ENCODE results near the gene SERPINA5.
"Not testable (repeated sequence)": the region's sequence is repeated elsewhere in the genome, so short reads cannot be mapped to it uniquely, and the experiment has no call there.

The SERPINA5 gene

DNA sequence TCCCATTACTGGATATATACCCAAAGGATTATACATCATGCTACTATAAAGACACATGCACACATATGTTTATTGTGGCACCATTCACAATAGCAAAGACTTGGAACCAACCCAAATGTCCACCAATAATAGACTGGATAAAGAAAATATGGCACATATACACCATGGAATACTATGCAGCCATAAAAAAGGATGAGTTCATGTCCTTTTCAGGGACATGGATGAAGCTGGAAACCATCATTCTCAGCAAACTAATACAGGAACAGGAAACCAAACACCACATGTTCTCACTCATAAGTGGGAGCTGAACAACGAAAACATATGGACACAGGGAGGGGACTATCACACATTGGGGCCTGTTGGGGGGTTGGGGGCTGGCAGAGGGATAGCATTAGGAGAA is 27.7 kb downstream of the SERPINA5 start:
- not testable (repeated sequence) for DNase-seq

DNA sequence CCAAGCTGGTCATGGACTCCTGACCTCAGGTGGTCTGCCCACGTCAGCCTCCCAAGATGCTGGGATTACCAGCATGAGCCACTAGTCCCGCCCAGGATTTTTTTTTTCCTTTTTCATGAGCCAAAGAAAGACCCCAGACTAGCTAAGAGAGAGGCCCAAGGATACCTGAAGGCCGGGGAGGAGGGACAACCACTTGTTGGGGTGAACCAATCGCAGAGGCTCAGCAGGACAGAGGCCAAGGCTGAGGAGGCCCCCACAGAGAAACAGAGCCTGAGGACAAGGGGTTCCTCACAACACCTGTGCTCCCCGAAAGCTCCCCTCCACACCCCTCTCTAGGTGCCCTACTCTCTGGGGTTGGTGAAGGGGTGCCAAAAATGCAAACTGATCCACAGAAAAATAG is 30.0 kb downstream of the SERPINA5 start:
- DNase-seq = no peak

DNA sequence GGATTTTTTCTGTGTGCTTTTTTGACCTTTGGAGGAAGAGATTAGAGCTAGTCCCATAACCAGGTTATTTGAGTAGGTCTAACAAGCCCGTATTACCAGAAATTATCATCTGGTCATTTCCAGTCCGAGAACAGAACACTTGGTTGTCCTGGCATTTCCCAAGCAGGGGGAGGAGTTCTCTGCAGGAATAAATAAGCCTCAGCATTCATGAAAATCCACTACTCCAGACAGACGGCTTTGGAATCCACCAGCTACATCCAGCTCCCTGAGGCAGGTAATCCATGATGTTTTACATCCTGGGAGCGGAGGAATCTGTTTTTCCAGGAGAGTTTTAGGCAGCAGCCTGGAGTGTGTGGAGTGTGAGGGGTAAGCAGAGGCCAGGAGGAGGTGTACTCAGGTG is 30.9 kb downstream of the SERPINA5 start, which contains the start of gene SERPINA3:
Gene SERPINA3 (plus strand): TSS at position 218 of the 400 bp plus-strand sequence. CDS start 2,051 bp downstream, outside the sequence.
- DNase-seq = no peak

DNA sequence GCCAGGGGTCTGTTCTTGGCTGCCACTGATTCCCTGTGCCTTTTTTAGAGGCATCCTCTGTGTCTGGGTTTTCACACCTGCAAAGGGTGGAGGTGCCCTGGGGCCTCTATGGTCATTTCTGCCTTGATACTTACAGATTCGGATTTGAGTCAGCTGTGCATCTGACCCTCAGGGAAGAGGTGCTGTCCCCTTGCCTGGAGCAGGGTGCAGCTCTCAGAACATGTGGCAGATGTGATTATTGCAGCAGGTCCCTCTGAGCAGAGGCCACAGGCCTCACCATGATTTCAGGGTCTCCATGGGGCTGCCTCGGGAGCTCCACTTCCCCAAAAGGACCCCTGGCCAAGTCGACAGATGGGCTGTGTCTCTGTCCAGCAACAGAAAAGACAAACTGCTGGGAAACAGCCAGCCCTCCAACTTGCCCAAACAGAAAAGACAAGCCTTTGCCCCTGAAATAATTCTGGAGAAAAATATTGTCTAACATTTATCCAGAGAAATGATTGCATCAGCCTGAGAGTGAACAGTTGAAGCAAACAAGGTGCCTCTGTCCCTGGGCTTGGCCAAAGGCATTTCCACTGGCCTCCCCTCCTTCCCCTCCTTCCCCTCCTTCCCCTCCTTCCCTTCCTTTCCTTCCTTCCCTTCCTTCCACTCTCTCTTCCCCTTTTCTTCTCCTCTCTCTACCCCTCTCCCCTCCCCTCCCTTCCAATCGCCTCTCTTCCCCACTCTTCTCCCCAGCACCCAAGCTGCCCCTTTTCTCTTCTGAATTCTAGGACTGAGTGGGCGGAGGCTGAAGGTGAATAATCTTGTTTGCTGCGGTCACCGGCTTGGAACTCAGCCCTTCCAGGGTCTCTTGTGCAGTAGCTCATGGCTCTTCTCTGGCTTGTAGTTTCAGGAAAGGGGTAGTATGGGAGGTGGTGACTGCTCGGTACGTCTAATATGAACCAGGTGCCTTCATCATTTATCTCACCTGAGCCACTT is 31.6 kb downstream of the SERPINA5 start:
- no peak for DNase-seq

DNA sequence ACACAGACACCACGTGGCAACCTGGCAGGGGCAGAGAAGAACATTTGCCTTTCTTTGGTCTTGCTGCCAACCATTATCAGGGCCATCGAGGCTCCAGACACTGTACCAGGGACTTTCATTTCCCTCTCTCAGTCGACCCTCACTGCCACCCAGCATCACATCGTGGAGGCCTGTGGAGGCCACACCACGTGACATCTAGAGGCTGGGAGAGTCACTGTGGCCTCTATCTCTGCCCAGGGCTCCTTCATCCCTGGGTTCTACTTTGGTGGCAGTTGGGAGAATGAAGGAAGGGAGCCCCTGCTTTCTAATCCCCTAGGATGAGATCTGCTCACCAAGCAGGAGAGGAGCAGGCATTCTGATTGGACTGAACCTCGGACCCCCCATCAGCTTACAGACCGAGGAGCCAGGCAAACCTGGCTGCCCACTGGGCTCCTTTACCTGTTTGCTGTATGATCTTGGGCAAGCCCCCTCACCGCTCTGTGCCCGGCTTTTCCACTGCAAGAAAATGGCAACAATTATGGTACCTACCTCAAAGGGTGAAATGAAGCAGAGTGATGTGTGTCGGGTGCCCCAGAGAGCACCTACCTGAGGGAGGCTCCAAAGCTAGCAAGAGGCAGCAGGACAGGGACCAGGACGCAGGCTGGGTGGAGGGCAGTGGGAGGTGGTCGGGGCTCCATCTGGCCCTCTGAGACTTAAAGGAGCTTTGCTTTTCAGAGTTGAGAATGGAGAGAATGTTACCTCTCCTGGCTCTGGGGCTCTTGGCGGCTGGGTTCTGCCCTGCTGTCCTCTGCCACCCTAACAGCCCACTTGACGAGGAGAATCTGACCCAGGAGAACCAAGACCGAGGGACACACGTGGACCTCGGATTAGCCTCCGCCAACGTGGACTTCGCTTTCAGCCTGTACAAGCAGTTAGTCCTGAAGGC is 32.8 kb downstream of the SERPINA5 start:
- DNase-seq = no peak

DNA sequence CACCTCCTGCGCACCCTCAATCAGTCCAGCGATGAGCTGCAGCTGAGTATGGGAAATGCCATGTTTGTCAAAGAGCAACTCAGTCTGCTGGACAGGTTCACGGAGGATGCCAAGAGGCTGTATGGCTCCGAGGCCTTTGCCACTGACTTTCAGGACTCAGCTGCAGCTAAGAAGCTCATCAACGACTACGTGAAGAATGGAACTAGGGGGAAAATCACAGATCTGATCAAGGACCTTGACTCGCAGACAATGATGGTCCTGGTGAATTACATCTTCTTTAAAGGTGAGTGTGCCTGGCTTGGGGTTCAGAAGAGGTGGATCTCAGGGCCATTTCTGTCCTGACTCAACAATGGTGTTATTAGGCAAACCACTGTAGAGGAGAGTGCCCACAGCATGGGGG is 33.6 kb downstream of the SERPINA5 start:
- no peak for DNase-seq

DNA sequence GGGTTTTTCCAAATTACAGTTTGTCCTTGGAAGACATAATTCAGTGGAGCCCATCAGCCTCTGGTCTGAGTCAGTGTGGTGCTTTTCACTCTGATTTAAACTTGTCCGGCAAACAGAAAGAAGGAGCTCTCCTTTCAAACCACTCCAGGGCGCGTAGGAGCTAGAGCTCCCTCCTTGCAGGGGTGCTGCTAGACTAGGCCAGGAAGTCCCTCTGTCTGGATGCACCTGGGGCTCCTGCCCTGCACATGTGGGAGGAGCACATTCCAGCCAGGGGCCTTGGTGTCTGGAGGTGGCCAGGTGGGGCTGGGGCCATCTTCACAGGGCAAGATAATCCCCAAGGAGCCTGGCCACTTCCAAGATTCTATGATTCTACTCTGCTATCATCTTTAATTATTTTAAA is 34.0 kb downstream of the SERPINA5 start:
- no peak for DNase-seq

DNA sequence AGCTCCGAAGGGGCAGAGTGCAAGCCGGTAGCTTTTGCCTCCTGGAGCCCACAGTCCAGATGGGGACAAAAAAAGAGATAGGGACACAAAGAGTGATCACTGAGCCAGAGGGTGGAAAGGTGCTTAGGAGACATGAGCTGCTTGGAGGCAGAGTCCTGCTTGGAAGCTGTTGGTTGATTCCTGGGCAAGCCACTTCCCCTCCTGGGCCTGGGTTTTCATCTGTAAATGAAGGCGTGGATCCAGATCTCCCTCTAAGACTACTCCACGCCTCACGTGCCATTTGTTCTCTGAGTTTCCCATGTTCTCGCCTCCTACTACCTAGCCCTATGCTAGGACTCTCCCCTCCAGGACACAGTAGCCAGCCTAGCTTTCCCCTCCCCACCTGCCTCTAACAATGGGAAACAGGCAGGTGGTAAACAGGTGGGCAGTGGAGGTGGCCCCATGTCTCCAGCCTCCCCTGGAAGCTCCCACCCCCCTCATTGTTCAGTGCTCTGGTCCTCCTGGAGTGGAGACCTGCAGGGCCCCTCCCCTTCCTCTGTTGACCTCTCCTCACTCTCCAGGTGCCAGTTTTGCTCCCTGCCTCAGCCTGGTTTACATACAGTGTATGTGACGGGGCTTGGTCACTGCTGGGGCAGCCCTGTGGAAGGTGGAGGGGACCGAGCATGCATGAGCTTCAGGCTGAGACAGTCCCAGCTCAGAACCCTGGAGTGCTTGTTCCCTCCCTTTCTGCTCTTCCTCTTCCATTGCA is 34.8 kb downstream of the SERPINA5 start:
- DNase-seq = no peak

DNA sequence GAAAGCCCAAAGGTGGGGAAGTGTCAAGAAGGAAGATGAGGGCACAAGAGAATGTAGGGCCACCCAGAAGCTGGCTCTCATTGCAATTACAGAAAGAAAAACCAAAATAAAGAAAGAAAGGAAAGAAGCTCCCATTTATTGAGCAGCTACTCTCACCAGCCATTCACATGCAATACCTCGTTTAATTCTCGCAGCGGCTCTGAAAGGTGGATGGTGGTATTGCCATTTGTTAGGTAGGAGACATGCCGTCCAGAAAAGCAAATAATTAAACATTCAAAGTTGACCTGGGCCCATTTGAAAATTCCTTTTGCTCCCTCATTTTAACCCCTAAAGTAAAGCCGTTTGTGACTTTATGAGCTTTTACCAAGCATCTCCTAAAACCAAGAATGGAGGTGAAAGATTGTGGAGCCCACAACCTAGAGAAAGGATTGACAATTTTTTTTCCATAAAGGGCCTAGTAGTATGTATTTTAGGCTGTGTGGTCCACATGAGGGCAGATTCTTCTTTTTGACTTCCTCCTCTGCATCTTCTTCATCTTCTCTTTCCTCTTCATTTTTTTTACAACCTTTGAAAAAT is 36.2 kb downstream of the SERPINA5 start:
- no peak for DNase-seq

DNA sequence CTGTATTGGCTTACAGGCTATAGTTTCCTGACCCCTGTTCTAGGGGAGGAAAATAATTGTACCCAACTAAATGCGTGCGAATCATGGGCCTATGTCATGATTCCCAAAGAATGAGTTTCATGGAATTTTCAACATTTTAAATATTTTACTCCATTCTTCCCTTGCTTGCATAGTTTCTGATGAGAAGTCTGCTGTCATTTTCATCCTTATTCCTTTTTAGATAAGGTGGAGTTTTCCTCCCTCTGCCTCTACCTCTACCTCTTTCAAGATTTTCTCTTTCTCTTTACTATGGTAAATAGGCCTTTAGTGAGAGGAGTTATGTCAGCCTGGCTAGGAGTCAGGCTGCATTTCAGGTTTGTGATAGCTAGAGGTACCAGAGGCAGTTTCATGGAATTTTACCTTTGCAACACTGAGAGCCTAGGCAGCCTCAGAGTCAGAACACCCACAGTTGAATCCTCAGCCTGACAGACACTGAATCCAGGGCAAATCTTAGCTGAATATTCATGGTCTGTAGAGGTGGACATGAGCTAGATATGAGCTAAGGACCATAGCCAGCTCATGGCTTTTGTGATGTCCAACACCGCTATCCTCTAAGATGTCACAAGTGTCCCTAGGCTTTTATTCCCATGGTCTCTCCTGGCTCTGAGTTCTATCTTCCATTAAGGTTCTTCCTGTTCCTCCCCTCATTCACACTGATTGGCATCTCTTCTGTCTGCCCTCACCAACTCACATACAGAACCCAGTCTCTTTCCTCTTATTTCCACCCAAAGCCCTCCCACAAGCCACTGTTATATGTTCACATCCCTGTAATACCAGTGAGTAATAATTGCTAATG is 37.0 kb downstream of the SERPINA5 start:
- DNase-seq = no peak

DNA sequence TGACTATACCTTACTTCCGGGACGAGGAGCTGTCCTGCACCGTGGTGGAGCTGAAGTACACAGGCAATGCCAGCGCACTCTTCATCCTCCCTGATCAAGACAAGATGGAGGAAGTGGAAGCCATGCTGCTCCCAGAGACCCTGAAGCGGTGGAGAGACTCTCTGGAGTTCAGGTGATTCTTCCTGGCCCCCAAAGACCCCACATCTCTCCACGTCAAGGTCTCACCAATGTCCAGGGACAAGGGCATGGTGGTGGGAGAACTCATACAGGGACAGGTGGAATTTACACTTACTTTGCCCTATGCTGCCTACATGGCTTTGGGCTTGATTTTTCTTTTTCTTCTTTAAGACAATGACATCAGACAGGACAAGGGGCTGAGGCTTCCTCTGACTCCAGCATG is 38.1 kb downstream of the SERPINA5 start:
- DNase-seq = no peak

DNA sequence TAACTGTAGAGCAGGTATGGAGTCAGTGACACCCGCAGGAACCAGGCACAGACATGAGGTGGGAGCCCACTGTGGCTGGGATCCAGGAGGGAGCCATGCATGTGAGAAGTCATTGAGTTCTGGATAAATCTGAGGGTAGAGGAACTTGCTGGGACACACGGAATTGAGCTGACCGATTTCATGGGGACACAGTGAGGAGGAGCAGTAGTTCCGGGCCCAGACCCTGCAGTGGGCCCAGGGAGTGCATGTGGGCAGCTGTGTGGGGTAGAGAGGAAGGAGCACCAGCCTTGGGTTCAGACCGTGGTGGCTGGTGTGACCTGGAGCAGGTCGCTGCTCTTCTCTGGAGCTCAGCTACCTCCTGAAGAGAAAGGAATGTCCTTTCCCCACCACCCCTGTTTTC is 39.4 kb downstream of the SERPINA5 start:
- no peak for DNase-seq

DNA sequence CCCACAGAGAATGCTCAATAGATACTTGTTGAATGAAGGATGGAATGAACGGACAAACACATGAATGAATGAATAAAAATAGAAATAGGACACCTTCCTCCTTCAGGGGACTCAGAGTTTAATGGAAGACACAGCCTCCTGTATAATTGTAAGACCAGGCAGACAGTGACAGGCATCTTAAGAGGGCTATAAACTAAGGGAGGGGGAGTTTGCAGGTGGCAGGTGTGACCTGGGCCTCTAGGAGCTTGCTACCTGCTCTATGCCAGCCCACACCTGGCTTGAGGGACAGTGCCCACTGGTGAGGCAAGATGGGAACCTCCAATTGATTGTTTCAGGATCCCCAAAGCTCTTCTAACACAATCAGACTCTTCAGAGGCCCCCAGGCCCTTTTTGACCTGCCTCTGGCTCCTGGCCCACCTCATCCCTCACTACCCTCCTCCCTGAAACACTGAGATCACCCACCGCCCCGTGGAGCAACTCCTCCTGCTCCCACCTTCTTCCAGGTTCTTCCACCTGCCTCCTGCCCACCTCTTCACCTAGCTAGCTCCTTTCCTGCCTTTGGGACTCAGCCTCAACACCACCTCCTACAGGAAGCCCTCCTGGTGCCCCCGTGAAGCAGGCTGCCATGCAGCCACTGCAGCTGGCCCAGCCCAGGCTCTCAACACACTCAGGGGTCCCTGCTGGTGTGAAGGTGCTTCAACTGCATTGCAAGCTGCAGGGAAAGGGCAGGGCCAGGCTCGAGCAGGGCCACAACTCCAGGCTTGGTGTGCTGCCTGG is 40.3 kb downstream of the SERPINA5 start:
- no peak for DNase-seq

DNA sequence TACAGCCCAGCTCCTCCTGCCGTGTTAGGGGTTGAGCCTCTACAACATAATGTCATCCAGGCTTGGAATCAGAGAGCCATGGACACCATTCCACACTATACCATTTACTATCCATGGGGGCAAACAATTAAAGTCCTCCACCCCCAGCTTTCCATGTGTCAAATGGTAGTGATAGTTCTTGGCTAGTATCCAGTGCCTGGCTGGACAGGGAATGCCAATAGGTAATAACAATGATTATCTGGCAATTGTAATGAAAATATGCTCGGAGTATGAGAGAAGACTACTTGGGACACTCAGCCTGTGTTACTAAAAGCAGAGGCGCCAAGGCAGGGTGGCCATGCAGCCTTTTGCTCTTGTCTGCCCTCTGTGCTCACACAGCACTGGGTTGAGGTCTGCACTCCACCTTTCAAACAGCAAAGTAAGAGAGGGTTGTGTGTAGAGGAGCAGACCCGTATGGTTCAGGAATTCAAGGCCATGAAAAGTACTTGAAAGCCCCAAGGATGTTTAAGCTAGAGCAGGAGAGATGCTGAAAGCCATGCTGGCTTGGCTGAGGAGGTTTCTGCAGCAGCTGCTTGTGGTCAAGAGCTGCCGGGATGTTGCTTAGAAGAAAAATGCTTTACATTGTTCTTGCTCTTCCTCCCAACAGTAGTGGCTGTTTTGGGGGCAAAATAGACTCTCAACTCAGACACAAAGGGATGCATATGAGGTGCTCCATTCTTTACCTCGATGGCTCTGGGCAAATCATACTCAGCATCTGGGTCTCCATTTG is 41.6 kb downstream of the SERPINA5 start:
- DNase-seq = no peak

DNA sequence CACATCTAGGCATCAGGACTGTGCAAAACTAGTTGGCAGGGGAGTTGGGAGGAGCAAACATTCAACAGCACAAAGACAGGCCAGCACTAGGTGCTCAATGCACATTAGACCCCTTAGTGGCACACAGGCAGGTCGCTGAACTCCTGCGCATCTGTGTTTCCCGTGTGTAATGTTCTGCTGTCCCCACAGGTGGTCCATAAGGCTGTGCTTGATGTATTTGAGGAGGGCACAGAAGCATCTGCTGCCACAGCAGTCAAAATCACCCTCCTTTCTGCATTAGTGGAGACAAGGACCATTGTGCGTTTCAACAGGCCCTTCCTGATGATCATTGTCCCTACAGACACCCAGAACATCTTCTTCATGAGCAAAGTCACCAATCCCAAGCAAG is 42.2 kb downstream of the SERPINA5 start:
- no peak for DNase-seq

DNA sequence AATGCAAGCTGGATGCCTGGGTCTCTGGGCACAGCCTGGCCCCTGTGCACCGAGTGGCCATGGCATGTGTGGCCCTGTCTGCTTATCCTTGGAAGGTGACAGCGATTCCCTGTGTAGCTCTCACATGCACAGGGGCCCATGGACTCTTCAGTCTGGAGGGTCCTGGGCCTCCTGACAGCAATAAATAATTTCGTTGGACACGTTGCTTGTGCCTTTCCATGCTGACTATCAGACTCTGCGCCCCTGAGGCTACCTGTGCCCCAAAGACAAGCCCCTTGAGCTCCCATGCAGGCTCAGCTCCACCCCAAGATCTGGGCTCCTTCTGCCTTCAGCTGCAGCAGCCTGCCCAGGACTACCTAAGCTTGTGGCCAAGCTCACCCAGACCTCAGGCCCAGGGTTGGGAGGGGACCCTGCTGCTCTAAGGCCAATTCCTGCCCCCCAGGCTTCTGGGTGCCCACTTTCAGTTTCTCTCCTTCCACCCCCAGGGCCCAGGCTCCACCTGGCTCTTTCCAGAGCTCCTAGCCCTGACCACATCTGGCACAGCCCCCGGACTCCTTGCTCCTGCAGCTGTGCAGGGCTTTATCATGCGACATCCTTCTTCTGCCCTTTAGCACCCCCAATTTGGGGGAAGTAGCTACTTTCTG is 42.8 kb downstream of the SERPINA5 start:
- DNase-seq = no peak

DNA sequence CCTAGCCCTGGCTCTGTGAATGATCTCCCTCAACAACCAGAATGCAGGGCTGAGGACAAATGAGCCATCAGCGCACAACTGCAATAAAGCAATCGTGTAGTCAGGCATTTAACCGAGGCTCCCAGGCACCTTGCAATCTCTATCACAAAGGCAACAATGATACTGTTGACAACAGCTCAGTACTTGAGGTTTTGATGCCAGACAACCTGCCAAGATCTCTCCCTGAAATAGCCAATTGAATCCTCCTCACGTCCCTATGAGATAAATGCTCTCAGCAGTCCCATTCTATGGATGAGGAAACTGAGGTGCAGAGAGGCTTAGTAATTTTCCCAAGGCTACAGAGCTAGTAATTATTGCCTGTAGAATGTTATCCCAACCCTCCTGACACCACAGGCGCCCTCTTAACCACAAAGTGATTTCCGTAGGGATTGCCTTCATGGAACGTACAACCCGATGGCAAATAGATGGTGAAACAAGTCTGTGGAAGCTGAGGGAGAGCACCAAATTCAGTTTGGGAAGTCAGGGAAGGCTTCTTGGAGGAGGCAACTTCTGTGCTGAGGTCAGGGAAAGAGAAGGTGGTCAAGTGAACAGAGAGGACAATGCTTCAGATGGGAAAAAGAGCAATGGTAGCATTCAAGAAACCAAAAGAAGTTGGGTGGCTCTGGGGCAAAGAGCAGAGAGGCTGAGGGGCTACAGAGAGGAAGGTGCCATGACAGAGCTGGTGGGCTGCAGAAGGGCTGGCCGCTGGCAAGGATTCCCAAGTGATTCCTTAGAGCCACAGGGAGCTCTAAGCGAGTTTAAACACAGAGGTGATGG is 43.5 kb downstream of the SERPINA5 start:
- DNase-seq = no peak

DNA sequence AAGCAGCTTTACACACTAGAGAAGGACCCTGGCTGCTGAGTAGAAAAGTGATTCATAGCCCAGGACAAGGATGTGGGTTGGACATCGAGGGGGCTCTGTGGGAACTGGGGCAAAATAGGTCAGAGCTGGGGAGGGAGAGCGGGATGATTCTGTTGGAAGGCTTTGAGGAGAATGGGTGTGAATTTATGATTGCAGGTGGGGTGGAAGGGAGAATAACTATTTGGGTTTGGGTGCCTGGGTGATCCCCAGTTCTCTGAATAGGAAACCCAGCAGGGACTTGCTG is 44.1 kb downstream of the SERPINA5 start:
- DNase-seq = no peak

DNA sequence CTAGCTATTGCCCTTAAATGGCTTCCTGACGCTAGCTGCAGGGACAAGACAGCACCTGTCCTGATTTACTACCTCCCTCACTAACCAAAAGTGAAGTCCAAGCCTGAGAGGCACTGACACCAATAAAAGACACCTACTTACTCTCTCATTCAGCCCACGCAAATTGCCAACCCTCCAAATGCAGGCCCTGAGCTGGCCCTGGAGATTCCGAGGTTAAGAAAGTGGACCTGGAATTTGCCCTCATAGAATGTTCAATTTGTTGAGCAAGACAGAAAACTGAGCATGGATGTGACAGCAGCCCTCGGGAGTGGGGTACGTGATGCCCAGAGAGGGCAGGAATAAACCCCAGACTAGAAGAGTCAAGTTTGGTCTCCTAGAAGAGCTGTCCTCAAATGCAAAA is 47.4 kb downstream of the SERPINA5 start:
- no peak for DNase-seq
